Stimulated activated CD8-positive, alpha-beta memory T cell treated with anti-CD3 and anti-CD28 coated beads, Interleukin-4, amount 100 ng/mL, for 4 hours (primary cell): Measurements from ENCODE around the gene MIA2.
"Not testable (repeated sequence)": the region's sequence is repeated elsewhere in the genome, so short reads cannot be mapped to it uniquely, and the experiment has no call there.

ENCODE experiments used
- DNase-seq, 2 donors: peaks; one replicate each; pipeline ENCODE4 v3.0.0-alpha.2; 2020; ENCODE audit warnings: low read depth in 2 of 2, low spot score in 1 of 2

MIA2 gene, protein sequence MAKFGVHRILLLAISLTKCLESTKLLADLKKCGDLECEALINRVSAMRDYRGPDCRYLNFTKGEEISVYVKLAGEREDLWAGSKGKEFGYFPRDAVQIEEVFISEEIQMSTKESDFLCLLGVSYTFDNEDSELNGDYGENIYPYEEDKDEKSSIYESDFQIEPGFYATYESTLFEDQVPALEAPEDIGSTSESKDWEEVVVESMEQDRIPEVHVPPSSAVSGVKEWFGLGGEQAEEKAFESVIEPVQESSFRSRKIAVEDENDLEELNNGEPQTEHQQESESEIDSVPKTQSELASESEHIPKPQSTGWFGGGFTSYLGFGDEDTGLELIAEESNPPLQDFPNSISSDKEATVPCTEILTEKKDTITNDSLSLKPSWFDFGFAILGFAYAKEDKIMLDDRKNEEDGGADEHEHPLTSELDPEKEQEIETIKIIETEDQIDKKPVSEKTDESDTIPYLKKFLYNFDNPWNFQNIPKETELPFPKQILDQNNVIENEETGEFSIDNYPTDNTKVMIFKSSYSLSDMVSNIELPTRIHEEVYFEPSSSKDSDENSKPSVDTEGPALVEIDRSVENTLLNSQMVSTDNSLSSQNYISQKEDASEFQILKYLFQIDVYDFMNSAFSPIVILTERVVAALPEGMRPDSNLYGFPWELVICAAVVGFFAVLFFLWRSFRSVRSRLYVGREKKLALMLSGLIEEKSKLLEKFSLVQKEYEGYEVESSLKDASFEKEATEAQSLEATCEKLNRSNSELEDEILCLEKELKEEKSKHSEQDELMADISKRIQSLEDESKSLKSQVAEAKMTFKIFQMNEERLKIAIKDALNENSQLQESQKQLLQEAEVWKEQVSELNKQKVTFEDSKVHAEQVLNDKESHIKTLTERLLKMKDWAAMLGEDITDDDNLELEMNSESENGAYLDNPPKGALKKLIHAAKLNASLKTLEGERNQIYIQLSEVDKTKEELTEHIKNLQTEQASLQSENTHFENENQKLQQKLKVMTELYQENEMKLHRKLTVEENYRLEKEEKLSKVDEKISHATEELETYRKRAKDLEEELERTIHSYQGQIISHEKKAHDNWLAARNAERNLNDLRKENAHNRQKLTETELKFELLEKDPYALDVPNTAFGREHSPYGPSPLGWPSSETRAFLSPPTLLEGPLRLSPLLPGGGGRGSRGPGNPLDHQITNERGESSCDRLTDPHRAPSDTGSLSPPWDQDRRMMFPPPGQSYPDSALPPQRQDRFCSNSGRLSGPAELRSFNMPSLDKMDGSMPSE (N-terminal part only)

DNA sequence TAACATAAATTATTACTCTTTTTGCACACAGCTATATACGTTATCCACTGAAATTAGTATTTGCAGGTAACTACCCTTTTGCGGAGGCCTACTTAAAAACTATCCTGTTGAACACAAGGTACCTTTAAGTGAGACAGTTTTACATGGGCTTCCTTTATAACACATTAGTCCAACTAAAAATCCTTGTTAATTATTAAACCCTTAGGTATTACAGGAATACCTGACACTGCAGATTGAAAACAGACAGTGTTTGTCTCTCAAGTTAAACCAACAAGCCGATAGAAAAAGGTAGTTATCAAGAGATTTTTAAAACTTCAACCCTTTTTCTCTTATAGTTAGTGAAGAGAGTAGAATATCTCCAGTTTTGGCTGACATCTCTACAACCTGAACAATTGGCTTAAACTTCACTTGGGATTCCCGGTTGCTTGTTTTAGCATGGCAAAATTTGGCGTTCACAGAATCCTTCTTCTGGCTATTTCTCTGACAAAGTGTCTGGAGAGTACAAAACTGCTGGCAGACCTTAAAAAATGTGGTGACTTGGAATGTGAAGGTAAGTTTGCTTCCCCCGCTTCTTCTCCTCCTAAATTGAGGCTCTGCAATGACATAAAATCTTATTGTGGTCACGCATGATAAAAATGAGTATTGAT is at the start of gene MIA2:
TSS of gene MIA2 (plus strand) at position 236 of the 647 bp plus-strand sequence. CDS start at position 436, 200 bp downstream.
- no peak for DNase-seq

- no peak for DNase-seq
Observed at GRCh38 chr14:39184628-39185255, 49.0 kb upstream of the MIA2 start.

GRCh38 chr14:39185256-39186049 is 48.3 kb upstream of the MIA2 start:
- no peak for DNase-seq

DNA sequence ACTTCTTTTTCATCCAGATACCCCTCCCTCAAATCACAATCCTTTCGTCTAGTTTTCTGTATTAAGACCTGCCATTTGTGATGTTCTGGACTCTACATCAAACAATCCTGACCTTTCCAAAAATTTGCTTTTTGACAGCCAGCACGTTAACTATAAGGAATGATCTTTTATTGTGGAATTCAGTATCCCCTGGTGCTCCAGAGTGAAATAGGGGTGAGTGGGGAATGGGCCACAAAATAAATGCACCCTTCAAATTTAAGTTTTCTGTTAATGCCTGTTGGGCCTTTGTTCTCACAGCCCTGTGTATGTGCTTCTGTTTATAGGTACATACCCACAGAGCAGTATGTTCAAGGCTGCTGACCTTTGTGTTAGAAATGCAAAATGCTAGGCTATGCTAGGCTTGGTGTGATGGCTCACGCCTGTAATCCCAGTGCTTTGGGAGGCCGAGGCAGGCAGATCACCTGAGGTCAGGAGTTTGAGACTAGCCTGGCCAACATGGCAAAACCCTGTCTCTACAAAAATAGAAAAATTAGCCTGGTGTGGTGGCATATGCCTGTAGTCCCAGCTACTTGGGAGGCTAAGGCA is 46.7 kb upstream of the MIA2 start:
- DNase-seq, result no peak

GRCh38 chr14:39203659-39204606 is 29.8 kb upstream of the MIA2 start:
- no peak for DNase-seq

DNA sequence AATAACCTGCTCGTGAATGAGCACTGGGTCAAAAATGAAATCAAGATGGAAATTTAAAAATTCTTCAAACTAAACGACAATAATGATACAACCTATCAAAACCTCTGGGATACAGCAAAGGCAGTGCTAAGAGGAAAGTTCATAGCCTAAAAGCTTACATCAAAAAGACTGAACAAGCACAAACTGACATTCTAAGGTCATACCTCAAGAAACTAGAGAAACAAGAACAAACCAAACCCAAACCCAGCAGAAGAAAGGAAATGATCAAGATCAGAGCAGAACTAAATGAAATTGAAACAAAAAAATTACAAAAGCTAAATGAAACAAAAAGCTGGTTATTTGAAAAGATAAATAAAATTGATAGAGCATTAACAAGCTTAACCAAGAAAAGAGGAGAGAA is 26.3 kb upstream of the MIA2 start:
- not testable (repeated sequence) for DNase-seq

- DNase-seq, result no peak
Observed at GRCh38 chr14:39211109-39211741, 22.5 kb upstream of the MIA2 start.

DNA sequence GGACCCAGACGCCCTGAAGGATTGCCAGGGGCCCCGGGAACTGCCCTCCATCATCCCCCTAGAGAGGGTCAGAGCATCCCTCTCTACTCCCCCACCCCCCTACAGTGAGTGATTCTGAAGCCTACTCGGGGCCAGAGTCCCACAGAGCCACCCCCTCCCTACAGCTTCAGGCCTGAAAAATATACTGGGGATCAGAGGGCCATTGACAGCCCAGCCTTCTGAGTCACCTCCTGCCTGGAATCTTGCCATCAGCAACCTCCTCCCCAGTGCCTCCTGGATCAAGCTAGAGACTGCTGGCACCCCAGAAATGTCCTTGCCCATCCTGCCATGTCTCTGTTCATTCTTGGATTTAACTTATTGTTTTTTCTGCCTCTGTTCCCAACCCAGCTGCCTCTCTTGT is 21.7 kb upstream of the MIA2 start:
- no peak for DNase-seq

- no peak for DNase-seq
Observed at GRCh38 chr14:39212693-39213092, 21.0 kb upstream of the MIA2 start.

- no peak for DNase-seq
Observed at GRCh38 chr14:39217214-39217879, 16.4 kb upstream of the MIA2 start.

DNA sequence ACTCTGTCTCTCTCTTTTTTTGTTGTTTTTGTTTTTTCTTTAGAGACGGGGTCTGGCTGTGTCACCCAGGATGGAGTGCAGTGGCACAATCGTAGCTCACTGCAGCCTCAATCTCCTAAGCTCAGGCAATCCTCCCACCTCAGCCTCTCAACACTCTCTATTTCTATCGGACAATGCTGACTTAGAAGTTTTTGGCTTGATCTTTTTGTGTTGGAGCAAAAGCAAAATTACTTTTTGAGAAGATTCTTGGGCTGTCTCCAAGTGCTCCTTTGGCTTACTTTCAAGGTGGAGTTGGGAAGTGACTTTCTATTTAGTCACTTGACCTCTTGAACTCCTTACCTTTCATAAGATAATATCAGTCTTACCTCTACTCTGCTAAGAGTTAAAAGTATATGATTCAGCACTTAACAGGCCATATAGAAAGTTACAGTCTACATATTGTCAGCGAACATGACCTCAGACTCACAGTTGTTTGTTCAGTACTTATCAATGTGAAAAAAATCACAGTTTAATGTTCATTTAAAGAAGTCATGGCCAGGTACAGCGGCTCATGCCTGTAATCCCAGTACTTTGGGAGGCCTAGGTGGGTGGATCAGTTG is 15.4 kb upstream of the MIA2 start:
- DNase-seq, result no peak

GRCh38 chr14:39219075-39219499 is 14.6 kb upstream of the MIA2 start:
- no peak for DNase-seq

DNA sequence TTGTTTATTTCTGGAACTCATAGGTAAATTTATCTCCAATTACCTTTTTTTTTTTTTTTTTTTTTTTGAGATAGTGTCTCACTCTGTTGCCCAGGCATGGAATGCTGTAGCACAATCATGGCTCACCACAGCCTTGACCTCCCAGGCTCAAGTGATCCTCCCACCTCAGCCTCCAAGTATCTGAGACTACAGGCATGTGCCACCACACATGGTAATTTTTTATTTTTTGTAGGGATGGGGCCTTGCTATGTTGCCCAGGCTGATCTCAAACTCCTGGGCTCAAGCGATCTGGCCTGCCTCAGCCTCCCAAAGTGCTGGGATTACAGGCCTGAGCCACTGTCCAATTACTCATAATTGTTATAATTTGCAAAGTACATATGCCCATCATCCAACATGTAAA is 13.2 kb upstream of the MIA2 start:
- not testable (repeated sequence) for DNase-seq

DNA sequence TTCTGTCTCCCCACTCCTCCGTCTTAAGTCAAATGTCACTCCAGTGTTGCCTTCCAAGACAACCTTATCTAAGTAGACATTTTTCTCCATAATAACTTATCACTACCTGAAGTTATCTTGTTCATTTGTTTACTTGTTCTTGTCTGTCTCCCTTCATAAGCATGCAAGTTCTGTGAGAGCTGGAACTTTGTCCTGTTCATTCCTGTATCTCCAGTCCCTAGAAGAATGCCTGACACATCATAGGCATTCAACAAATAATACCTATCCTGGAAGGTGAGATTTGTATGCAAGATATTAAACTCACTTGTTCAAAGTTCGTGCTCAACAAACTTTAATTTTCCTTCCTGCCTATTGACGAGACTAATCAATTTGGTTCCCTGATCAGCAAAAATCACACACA is 5.7 kb upstream of the MIA2 start:
- DNase-seq, result no peak

GRCh38 chr14:39228509-39229221 is 5.0 kb upstream of the MIA2 start:
- no peak for DNase-seq

- peak; percentile 9 to 19 for DNase-seq
Observed at GRCh38 chr14:39229222-39229543, 4.5 kb upstream of the MIA2 start.
